Measurements from ENCODE around the gene NLRC5.
"Not testable (repeated sequence)": the region's sequence is repeated elsewhere in the genome, so short reads cannot be mapped to it uniquely, and the experiment has no call there.

NLRC5 gene

DNA sequence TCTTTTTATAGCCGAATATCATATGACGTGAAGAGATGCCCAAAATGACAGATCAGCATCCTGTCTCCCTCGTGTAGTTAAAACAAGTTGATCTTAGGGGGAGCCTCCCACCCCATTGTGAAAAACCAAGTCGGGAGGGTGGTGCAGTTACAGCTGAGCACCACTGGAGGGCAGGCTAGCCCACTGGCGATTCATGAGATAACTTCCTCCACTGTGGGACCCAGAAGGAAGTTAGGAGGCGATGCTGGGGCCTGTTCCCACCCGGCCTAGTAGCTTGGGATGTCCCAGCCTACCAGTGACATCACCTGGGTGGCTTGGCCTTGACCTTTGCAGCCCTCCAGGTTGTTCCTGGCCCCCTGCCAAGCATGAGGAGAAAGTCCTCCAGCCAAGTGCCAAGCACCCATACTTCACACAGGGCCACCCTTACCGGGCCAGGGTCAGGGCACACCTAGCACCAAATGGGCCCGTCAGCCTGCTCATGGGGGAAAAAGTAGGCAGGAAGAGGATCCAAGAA lies 95.0 kb downstream of the NLRC5 start:
- no peak for DNase-seq

GRCh38 chr16:57084996-57085395 lies 95.6 kb downstream of the NLRC5 start:
- DNase-seq: no peak

DNA sequence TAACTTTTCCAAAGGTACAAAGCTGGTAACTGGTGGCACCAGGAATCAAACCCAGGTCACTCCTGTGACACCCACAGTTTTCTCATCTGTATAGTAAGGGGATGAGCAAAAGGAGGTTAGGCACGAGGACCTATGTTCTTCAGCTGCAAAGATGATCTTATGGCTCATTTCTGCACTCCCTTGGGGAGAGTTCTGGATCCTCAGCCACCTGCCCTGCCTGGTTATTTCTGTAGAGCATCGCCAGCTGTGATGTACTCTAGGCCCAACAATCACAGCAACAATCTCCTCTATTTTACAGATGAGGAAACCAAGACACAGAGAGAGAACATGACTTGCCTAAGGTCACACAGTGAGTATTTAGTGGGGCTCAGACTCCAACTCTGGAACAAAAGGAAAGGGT lies 97.6 kb downstream of the NLRC5 start:
- no peak for DNase-seq

DNA sequence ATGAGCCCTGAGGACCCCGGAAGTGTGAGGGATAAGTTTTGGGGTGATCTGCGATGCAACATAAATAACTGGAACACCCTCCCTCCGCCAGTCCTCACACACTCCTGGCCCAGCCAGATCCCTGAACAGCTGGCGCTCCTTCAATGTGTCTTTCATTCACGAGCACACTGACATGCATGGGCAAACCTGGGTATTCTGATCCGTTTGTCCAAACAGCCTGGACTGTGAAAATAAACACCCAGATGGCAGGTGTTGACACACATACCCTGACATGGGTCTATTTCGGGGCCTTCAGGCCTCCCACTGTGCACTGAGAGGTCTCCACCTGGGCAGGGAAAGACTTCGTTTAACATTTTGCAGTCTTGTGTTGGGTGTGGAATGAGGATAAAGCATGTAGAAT lies 100.0 kb downstream of the NLRC5 start:
- no peak for DNase-seq

- DNase-seq: no peak
Measured at GRCh38 chr16:57091200-57091974, 102.0 kb downstream of the NLRC5 start.

- no peak for DNase-seq
Measured at GRCh38 chr16:57091975-57092785, 102.8 kb downstream of the NLRC5 start, which contains the start of gene CPNE2. CPNE2 (plus strand) TSS chr16:57092583; CDS start chr16:57110743, 18,160 bp downstream.

- DNase-seq: no peak
Measured at GRCh38 chr16:57092786-57093411, 103.5 kb downstream of the NLRC5 start.

GRCh38 chr16:57093666-57094564 lies 104.6 kb downstream of the NLRC5 start:
- DNase-seq: no peak

GRCh38 chr16:57094911-57095310 lies 105.6 kb downstream of the NLRC5 start:
- DNase-seq: no peak

DNA sequence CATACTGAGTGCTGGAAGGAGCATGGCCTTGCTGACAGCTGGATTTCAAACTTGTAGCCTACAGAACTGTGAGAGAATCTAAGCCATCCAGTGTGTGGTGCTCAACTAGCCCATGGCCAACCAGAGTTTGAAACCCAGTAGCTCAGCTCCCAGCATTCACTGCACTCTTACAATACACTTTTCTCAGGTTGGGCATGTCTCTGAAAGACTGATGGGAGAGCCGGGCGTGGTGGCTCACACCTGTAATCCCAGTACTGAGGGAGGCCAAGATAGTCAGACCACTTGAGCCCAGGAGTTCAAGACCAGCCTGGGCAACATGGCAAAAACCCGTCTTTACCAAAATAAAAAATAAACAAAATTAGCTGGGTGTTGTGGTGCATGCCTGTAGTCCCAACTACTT lies 106.8 kb downstream of the NLRC5 start:
- DNase-seq: no peak

DNA sequence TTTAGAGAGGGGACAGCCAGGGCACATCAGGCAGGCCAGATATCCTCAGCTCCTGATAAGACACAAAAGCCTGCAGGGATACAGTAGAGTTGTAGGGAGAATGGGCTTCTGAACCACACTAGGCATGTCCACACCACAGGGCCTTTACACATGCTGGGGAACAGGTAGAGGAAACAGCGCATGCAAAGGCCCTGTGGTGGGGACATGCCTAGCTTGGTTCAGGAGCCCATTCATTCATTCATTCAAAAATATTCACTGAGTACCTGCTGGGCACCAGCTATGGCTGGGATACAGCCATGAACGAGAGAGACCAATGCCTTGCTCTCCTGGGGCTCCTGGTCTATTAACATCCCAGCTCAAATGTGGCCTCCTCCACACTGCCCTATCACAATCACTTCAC lies 107.4 kb downstream of the NLRC5 start:
- DNase-seq: no peak

DNA sequence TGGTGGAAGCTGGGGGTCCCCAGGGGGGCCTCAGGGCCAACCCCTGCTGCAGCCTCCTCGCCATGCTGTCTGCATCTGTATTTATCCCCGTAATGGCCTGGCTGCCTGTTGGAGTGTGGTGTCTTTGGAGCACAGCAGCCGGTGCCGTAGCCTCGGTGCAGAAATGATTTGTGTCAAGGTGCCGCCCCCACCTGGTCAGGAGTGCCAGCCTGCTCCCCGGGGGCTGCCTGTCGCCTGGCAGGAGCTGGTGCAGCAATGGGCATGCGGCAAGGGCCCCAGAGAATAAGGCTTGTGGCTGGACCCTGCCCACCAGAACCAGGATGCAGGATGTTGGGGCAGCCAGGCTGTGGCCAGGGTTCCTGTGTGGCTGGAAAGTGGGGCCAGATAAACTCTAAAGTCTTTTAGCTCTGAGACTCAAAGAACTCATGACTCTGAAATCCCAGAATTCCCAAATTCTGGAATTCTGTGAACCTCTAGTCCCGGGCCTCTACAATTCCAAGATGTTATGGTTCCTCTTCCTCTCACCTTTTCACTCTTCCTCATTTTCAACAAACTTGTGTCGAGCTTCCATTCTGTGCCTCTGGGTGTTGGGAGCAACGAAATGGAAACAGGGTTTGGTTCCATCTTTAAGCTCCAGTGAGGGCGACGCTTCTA lies 109.0 kb downstream of the NLRC5 start:
- no peak for DNase-seq

DNA sequence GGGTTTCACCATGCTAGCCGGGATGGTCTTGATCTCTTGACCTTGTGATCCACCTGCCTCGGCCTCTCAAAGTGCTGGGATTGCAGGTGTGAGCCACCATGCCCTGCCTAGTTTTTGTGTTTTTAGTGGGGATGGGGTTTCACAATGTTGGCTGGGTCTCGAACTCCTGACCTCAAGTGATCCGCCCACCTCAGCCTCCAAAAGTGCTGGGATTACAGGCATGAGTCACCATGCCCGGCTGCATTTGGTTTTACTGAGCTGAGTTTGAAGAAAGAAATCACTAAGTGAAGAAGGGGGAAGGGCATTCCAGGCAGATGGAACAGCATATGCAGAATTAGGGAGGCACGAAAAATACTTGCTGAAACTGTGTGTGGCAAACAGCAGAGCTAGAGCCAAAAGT lies 110.6 kb downstream of the NLRC5 start:
- DNase-seq: not testable (repeated sequence)

GRCh38 chr16:57100445-57100844 lies 111.1 kb downstream of the NLRC5 start:
- no peak for DNase-seq

- no peak for DNase-seq
Measured at GRCh38 chr16:57102888-57103851, 113.8 kb downstream of the NLRC5 start.

GRCh38 chr16:57104706-57105105 lies 115.3 kb downstream of the NLRC5 start:
- DNase-seq: no peak

- no peak for DNase-seq
Measured at GRCh38 chr16:57105184-57105583, 115.8 kb downstream of the NLRC5 start.

GRCh38 chr16:57106767-57107166 lies 117.4 kb downstream of the NLRC5 start:
- DNase-seq: no peak

GRCh38 chr16:57107321-57107922 lies 118.1 kb downstream of the NLRC5 start:
- DNase-seq: no peak

GRCh38 chr16:57108432-57108831 lies 119.1 kb downstream of the NLRC5 start:
- no peak for DNase-seq
